ENCODE measurements around the gene RAPGEF4. TPM values are rescaled to one million over a fixed set of nuclear protein-coding genes. Genes with fewer than 3 reads are reported as not detected.

Gene RAPGEF4
- polyA plus RNA-seq, 3 donors from 2014 or later: not detected

DNA sequence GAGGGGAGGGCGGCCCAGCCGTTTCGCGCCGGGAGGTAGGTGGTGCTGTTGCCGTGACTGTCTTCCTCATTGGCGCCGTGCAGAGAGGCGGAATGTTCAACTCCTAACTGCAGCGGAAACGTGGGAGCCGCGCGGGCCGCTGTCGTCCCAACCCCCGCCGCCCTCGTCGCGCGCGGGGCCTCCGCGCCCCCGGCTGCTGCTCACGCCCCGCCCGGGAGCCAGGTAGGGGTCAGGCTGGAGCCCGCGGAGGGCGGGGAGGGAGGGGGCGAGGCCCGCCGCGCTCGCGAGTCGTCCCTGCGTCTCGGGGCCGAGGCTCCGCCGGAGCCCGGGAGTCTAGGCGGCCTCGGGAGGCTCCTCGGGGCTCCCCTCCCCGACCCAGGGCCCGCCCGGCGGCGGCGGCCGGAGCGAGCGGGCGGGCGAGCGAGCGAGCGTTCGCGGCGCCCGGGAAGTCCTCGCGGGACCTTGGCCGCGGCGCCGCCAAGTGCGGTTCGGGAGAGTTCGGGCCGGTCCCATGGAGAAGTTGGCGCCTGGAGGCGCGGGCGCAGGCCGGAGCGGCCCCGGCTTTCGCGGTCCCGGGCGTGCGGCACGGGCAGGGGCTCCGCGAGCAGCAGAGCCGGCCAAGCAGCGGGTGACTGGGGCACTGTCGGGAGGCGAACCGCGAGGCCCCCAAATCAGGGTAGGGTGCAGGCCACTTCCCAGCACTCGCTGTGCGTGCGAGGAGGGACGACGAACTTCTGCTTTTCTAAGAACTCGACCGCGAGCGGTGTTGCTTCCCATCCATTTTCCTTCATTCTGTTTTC is 340.3 kb downstream of the RAPGEF4 start, which contains the start of gene MAP3K20:
MAP3K20 (plus strand) TSS at position 66 of the 800 bp plus-strand sequence. CDS start 15,186 bp downstream, outside the sequence.
- peak; percentile 30 to 59 (median 42) for DNase-seq
- peak within 1 kb of the TSS in 3 of 6 donors; percentile 31 to 82 (median 33) for H3K27ac Mint-ChIP-seq
- H3K9me3 Mint-ChIP-seq: no peaks in the 10 kb centered on the region
- peak within 1 kb of the TSS; percentile 79 to 91 (median 85) for H3K4me3 Mint-ChIP-seq
- peaks cover 4 to 6% (median 4%) of the 10 kb centered on the region in 3 donors for H3K27me3 Mint-ChIP-seq (ENCODE audit: low read depth in 3 of 3)
- H3K36me3 Mint-ChIP-seq: no peaks in the 10 kb centered on the region
- peaks cover 8 to 12% of the 10 kb centered on the region in 2 donors for H3K4me1 Mint-ChIP-seq

DNA sequence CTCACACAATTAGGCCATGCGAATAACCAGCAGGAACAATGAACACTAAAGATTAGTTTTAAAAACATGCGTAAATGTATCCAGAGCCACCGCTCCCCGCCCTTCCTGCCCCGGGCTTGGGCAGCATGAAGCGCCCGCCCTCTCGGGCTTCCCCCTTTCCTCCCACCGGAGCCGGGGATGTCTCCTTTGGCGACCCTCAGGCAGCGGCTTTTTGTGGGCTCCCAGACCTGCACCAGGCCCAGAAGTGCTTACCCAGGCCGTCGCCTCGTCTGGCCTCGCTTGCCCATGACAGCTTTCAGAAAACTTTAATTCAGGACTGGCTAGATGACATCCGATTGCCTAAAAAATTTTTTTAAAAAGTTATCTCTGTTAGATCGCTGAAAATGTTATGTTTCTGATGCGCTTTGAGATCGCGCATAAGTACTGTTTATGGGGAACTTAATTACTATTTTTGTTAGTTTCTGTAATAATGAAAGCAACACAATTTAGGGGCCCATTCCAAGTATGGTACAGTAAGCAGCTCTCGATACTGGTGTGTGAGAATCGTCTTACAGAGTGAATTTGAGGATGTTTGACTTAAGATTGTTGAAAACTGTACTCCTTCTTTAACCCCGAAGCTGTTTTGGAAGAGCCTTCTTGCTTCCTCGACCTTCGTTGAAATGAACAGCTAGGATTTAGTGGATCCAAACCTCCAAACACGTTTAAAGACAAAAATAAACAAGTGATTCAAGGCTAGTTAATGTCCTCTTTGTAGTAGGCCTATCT is 341.1 kb downstream of the RAPGEF4 start:
- Mint-ChIP-seq H3K36me3 (no peaks in the 10 kb centered on the region), H3K9me3 (no peaks in the 10 kb centered on the region), H3K27ac (peak overlapping the region in 3 of 6 donors; percentile 29 to 82 (median 31)), H3K4me1 (peaks cover 8 to 12% of the 10 kb centered on the region in 2 donors), H3K4me3 (peak overlapping the region; percentile 79 to 91 (median 82)), H3K27me3 (ENCODE audit: low read depth in 3 of 3) (peaks cover 2 to 6% (median 4%) of the 10 kb centered on the region in 3 donors)
- DNase-seq: peak; percentile 3 to 30 (median 9)

DNA sequence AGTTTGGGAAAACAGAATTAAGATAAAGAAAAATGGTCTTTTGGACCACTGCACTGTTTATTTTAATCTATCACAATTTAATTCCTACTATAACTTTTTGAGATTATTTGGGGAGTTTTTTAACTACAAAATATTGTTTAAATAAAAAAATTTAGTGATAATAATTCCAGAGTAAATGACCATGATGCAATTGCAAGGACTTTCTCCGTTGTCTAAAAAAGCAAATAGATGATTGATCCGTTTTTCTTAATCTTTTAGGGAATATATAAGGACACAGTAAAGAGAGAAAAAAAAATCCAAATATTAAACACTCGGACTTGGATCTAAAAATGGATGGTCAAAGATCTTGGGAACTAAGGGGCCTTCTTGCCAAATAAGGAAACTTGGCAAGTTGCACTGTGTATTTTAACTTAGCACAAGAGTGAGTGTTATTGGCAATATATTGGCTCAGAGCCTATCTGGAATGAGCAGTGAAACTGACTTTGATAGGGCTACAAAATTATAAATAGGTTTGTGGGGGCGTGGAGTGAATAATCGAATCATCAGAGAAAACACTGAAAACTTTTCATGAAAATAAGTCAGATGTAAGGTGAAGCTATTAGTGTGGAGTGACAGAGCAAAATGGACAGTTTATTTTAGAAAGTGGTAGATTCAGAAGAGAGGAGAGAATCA is 342.0 kb downstream of the RAPGEF4 start:
- peaks cover 8 to 12% of the 10 kb centered on the region in 2 donors for H3K4me1 Mint-ChIP-seq
- no peak for DNase-seq
- no peak overlapping the region for H3K27ac Mint-ChIP-seq
- H3K9me3 Mint-ChIP-seq: no peaks in the 10 kb centered on the region
- peak overlapping the region in 4 of 5 donors; percentile 33 to 91 (median 83) for H3K4me3 Mint-ChIP-seq
- H3K27me3 Mint-ChIP-seq (ENCODE audit: low read depth in 3 of 3): peaks cover 2 to 6% (median 4%) of the 10 kb centered on the region in 3 donors
- no peaks in the 10 kb centered on the region for H3K36me3 Mint-ChIP-seq

DNA sequence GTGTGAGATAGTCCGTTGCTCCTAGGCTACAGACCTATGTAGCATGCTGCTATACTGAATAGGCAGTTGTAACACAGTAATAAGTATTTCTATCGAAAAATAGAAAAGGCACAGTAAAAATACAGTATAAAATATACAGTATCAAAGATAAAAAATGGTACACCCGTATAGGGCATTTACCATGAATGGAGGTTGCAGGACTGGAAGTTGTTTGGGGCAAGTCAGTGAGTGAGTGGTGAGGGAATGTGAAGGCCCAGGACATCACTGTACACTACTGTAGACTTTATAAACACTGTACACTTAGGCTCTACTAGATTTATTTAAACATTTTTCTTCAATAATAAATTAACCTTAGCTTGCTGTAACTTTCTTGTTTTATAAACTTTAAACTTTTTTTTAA is 343.5 kb downstream of the RAPGEF4 start:
- H3K27me3 Mint-ChIP-seq (ENCODE audit: low read depth in 3 of 3): peaks cover 2 to 6% (median 4%) of the 10 kb centered on the region in 3 donors
- peaks cover 8 to 12% of the 10 kb centered on the region in 2 donors for H3K4me1 Mint-ChIP-seq
- H3K36me3 Mint-ChIP-seq: no peaks in the 10 kb centered on the region
- no peaks in the 10 kb centered on the region for H3K9me3 Mint-ChIP-seq
- no peak overlapping the region for H3K27ac Mint-ChIP-seq
- DNase-seq: no peak
- H3K4me3 Mint-ChIP-seq: no peak overlapping the region

DNA sequence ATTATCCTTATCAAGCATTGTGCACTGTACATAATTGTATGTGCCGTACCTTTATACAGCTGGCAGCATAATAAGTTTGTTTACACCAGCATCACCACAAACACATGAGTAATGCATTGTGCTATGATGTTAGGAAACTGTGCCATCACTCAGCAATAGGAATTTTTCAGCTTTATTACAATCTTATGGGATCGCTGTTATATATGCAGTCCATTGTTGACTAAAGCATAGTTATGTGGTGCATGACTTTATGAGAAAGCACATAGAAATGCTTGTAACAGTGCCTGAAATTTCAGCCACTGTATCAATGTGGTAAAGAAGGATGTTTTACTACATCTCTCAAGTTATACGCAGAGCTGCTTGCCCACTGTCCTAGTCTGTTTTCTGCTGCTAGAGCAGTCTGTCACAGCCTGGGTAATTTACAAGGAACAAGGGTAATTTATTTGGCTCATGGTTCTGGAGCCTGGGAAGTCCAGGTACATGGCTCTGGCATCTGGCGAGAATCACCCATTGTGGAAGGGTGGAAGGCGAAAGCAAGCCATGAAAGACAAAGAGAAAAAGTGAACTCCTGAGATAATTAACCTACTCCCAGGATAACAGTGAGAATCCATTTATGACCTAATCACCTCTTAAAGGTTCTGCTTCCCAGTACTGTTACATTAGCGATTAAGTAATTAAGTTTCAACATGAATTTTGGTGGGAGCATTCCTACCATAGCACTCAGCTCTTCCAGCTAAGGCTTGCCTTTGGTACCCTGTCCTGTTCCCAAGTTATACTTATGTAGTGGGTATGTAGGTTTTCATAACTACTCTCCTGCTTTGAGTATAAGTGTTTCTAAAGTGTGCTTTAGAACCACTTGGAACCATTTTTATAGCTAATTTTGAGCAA is 344.6 kb downstream of the RAPGEF4 start:
- Mint-ChIP-seq H3K27me3 (ENCODE audit: low read depth in 3 of 3) (peaks cover 2 to 5% (median 2%) of the 10 kb centered on the region in 3 donors), H3K4me3 (no peak overlapping the region), H3K9me3 (no peaks in the 10 kb centered on the region)

DNA sequence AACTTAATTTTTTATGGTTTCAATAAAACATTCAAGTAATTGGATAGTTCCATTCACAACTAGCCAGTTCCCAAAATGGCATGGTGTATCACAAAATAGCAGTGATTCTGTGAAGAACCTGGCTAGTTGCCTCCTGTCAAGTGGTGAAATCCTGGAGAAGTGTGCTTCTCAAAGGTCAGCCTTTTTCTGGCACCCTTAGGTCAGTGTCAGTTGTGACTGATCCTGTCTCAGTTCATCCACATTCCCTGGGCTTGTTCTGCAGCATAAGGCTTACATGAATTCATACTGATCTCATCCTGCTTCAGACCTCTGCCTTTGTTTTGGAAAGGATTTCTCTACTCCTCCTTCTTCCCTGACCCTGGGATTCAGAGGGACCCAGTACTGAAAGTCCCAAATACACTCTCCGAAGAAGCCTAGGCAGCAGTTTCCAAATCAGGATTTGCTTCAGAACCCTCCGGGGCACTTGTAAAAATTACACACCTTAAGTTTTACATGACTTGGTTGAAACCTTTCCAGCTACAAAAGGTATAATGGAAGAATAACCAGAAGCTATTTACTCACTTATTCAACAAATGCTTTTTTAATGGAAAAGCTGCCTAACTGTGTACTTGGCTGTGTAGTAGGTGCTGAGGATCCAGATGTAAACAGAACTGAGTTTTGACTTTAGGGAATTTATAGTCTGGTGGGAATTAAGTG is 351.0 kb downstream of the RAPGEF4 start:
- DNase-seq: no peak
- no peak overlapping the region for H3K4me3 Mint-ChIP-seq
- H3K9me3 Mint-ChIP-seq: no peaks in the 10 kb centered on the region
- no peak overlapping the region for H3K27ac Mint-ChIP-seq
- no peaks in the 10 kb centered on the region for H3K36me3 Mint-ChIP-seq
- H3K27me3 Mint-ChIP-seq (ENCODE audit: low read depth in 3 of 3): peaks cover 0 to 3% (median 2%) of the 10 kb centered on the region in 3 donors
- no peaks in the 10 kb centered on the region for H3K4me1 Mint-ChIP-seq

More for the DNA sequence above, 344.6 kb downstream of the RAPGEF4 start:
- Mint-ChIP-seq H3K27ac (no peak overlapping the region), H3K4me1 (peaks cover 8 to 9% of the 10 kb centered on the region in 2 donors), H3K36me3 (no peaks in the 10 kb centered on the region)
- DNase-seq: no peak

DNA sequence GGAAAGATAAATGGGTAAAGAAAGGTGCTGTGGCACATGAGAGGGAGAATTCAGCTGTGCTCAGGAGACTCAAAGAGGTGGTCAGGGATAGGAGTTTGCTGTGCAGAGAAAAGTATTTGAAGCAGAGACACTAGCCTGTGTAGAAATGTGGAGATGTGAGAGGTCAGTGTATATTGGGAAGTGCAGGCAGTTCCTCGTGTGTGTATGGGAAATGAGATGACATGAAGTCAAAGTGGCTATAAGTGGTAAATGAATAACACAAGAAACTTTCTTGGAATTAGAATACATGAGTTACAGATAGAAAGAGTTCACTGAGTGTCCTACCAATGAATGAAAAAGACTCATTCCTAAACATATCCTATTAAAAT is 351.6 kb downstream of the RAPGEF4 start:
- Mint-ChIP-seq H3K4me3 (no peak overlapping the region), H3K36me3 (no peaks in the 10 kb centered on the region), H3K4me1 (no peaks in the 10 kb centered on the region), H3K27ac (no peak overlapping the region), H3K27me3 (ENCODE audit: low read depth in 3 of 3) (peaks cover 0 to 3% (median 2%) of the 10 kb centered on the region in 3 donors), H3K9me3 (no peaks in the 10 kb centered on the region)
- DNase-seq: no peak

DNA sequence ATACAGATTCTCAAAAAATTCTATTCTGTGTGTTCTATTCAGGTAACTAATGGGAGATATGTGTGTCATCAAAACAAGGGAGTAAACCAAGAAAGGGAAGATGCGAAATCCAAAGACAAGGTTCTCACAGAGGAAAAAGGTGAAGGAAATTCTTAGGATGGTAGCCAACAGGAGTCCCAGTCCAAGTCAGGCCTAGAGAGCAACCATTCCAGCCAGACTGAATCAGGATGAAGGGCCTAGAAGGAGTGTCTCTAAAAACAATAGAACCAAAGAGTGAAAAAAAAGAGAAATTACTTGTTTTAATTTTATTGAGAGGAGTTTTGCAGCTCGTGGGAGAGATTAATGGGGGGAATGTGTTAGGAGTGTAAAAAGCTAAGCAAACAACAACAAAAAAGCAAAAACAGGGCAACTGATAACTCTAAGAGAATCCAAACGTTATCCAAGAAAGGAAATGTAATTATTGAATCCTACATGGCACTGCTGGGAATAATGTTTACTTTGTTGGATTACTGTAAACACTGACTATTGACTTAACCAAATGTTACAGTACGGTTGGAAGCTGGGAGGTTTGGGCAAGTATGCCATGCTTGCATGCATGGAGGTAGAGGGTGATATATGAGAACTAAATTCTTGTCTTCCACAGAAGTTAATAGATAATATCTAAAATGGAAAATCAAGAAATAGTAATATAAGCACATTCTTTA is 352.3 kb downstream of the RAPGEF4 start:
- DNase-seq: no peak
- Mint-ChIP-seq H3K4me1 (no peaks in the 10 kb centered on the region), H3K4me3 (no peak overlapping the region), H3K9me3 (no peaks in the 10 kb centered on the region), H3K36me3 (no peaks in the 10 kb centered on the region), H3K27ac (no peak overlapping the region), H3K27me3 (ENCODE audit: low read depth in 3 of 3) (peaks cover 0 to 3% (median 2%) of the 10 kb centered on the region in 3 donors)

DNA sequence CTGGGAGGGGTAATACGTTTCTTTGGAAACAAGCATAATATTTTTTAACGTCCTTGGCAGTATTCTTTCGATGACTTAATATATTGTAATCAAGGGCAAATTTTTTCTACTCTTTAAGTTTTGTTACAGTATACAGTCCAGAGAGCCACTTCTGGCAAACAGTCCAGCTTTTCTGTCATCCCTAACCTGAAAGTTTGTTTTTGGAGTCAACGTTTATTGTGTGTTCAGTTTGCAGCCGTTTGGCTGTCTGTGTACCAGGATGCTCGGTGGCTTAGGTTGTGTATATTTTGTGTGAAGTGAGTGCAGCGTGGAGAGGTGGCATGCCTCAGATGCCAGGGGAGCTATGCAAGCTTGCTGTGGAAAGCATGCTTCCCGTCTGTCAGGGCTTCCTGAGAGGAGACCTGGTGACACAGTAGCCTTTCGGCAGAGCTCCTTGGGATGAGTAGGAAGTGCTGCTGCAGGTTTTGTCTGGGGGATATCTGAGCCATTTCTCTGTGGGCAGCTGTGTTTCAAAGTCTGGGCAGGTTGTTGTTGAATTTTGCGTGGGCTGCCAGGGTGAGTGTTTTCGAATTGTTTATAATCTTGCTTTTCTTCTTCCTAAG is 354.7 kb downstream of the RAPGEF4 start:
- Mint-ChIP-seq H3K9me3 (no peaks in the 10 kb centered on the region), H3K36me3 (no peaks in the 10 kb centered on the region), H3K27me3 (ENCODE audit: low read depth in 3 of 3) (peaks cover 0 to 3% (median 2%) of the 10 kb centered on the region in 3 donors)

DNA sequence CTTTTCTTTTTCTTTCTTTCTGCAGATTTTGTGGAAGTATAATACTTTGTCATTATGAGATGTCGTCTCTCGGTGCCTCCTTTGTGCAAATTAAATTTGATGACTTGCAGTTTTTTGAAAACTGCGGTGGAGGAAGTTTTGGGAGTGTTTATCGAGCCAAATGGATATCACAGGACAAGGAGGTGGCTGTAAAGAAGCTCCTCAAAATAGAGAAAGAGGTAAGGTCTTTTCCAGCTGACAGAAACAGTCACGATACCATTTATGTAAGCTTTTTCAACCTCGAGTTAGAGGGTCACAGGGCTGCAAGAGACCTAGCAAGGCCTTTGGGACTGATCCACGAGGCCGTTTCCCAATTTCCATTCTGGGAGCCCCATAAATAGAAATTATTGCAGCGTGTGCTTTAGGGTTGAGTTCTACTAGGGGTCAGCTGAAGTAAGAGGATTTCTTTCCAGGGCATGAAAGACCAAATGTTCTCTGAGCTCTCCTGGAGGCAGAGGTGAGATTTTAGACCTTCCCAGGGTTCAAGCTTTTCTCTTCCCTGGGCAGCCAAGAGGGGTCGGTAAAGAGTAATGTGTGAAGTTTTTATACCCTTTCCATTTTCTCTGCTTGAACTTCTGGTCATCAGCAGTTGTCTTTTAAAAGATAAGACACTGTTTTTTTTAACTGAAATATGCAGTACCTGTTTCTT is 355.5 kb downstream of the RAPGEF4 start:
- Mint-ChIP-seq H3K4me3 (no peak overlapping the region), H3K36me3 (no peaks in the 10 kb centered on the region), H3K27ac (no peak overlapping the region), H3K27me3 (ENCODE audit: low read depth in 3 of 3) (peaks cover 0 to 3% (median 2%) of the 10 kb centered on the region in 3 donors), H3K4me1 (no peaks in the 10 kb centered on the region), H3K9me3 (no peaks in the 10 kb centered on the region)
- DNase-seq: no peak

More for the DNA sequence above, 354.7 kb downstream of the RAPGEF4 start:
- no peak overlapping the region for H3K4me3 Mint-ChIP-seq
- H3K27ac Mint-ChIP-seq: no peak overlapping the region
- DNase-seq: no peak
- H3K4me1 Mint-ChIP-seq: no peaks in the 10 kb centered on the region

DNA sequence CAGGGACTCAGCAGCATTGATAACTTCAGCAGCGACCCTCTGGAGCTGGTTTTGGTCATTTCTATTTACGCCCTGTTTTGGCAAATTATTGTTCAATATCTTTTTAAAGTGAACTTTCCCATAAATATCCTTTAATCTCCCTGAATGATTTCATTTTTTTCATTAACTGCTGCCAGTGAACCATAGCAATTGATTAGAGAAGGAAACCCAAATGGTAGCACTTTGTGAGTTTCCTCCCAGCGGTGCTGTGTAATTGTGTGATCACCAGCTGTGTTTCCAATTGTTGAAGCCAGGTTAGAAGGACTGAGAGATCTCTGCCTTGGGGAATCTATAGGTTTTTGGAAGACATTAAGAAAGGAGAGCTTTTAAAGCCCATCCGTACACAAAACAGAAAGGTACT is 356.3 kb downstream of the RAPGEF4 start:
- no peak for DNase-seq
- Mint-ChIP-seq H3K27me3 (ENCODE audit: low read depth in 3 of 3) (peaks cover 0 to 3% (median 2%) of the 10 kb centered on the region in 3 donors), H3K27ac (no peak overlapping the region), H3K9me3 (no peaks in the 10 kb centered on the region), H3K4me3 (no peak overlapping the region), H3K4me1 (no peaks in the 10 kb centered on the region), H3K36me3 (no peaks in the 10 kb centered on the region)

Data from immature natural killer cell (primary cell).